ENCODE results near the gene MAVS. TPM values are rescaled to one million over a fixed set of nuclear protein-coding genes. Genes with fewer than 3 reads are reported as not detected.
"Not testable (repeated sequence)": the region's sequence is repeated elsewhere in the genome, so short reads cannot be mapped to it uniquely, and the experiment has no call there.

Gene MAVS
- total and polyA plus RNA-seq, 2 donors (not counting 3 experiments of a cell fraction or from before 2014, with no cell fraction given) = 18.8 to 40.7 TPM

- no peak overlapping the region for H3K4me2 ChIP-seq (ENCODE audit: insufficient read depth, low read length)
- intact Hi-C loops (cut with micrococcal nuclease) = no loop called here
- DNase-seq (ENCODE audit: low read depth, low spot score) (no peak), FAIRE-seq (no peak)
- H3K9ac ChIP-seq (replicated peaks; ENCODE audit: extremely low read depth, insufficient read depth, low read length) = no peak overlapping the region
- H3K79me2 ChIP-seq (ENCODE audit: control insufficient read depth, insufficient read depth, low read length) = peaks cover 99% of the 10 kb centered on the region
- no peaks in the 10 kb centered on the region for H3K9me3 ChIP-seq (replicated peaks; ENCODE audit: control insufficient read depth, insufficient read depth, low read length)
- H3K4me1 ChIP-seq (ENCODE audit: control insufficient read depth, extremely low read depth, insufficient read depth, low read length) = peaks cover 10% of the 10 kb centered on the region
- H3K9me1 ChIP-seq (replicated peaks; ENCODE audit: control insufficient read depth, extremely low read depth, insufficient read depth, low read length) = peaks cover 2% of the 10 kb centered on the region
- H3K36me3 ChIP-seq (ENCODE audit: control insufficient read depth in 2 of 2, extremely low read depth in 1 of 2, insufficient read depth in 2 of 2, low read length in 2 of 2) = peaks cover 8 to 11% of the 10 kb centered on the region in 2 experiments
- no peak overlapping the region for H3K27ac ChIP-seq (ENCODE audit: insufficient read depth, low read depth, low read length)
- H3K27me3 ChIP-seq (ENCODE audit: control insufficient read depth in 2 of 2, insufficient read depth in 2 of 2, low read length in 2 of 2) = no peaks in the 10 kb centered on the region
- TF ChIP-seq CTCF (IDR thresholded peaks at IDR 0.05; ENCODE audit: extremely low read depth in 1 of 2, insufficient read depth in 1 of 2, low read depth in 1 of 2, low read length in 2 of 2) = no peak
- TF ChIP-seq MYC (IDR thresholded peaks at IDR 0.05; ENCODE audit: low read depth, low read length) = no peak
- no peak for TF ChIP-seq MAX (IDR thresholded peaks at IDR 0.05; ENCODE audit: insufficient read depth, insufficient read length)
- no peak for TF ChIP-seq POLR2A (IDR thresholded peaks at IDR 0.05; ENCODE audit: low read depth, low read length)
- ChIA-PET POLR2A (no interaction called here), CTCF (no interaction called here)
- dilution Hi-C loops (cut with MboI; ENCODE audit: extremely low pct_ligation_motif_present, low sequenced_read_pairs) = no loop called here
- no TSS peak for BruUV-seq (replicated peaks)
- H3K4me3 ChIP-seq (replicated peaks in 1 of 3; ENCODE audit: insufficient read depth in 1 of 3, low read depth in 1 of 3, low read length in 3 of 3) = no peak overlapping the region
- no peak overlapping the region for H2AFZ ChIP-seq (ENCODE audit: low read depth, low read length)
- peaks cover 16% of the 10 kb centered on the region for H4K20me1 ChIP-seq (replicated peaks; ENCODE audit: control insufficient read depth, extremely low read depth, insufficient read depth, low read length)
Observed at GRCh38 chr20:3904857-3905256, 58.2 kb downstream of the MAVS start.

- POLR2A ChIA-PET = interaction anchor here (0.7 kb wide), 1 partner anchor 8 kb away, joined by 3 read pairs; no protein-coding TSS in a partner anchor
- H4K20me1 ChIP-seq (replicated peaks; ENCODE audit: control insufficient read depth, extremely low read depth, insufficient read depth, low read length) = peaks cover 17% of the 10 kb centered on the region
Observed at GRCh38 chr20:3906744-3907721, 60.4 kb downstream of the MAVS start.

More at GRCh38 chr20:3906744-3907721, 60.4 kb downstream of the MAVS start:
- Histone ChIP-seq H3K36me3 (ENCODE audit: control insufficient read depth in 2 of 2, extremely low read depth in 1 of 2, insufficient read depth in 2 of 2, low read length in 2 of 2) (peaks cover 10 to 14% of the 10 kb centered on the region in 2 experiments), H3K79me2 (ENCODE audit: control insufficient read depth, insufficient read depth, low read length) (peaks cover 98% of the 10 kb centered on the region)
- BruUV-seq (replicated peaks); H3K9me3 ChIP-seq (replicated peaks; ENCODE audit: control insufficient read depth, insufficient read depth, low read length); H3K27me3 ChIP-seq (ENCODE audit: control insufficient read depth in 2 of 2, insufficient read depth in 2 of 2, low read length in 2 of 2); H3K4me3 ChIP-seq (replicated peaks in 1 of 3; ENCODE audit: insufficient read depth in 1 of 3, low read depth in 1 of 3, low read length in 3 of 3); dilution Hi-C loops (cut with MboI; ENCODE audit: extremely low pct_ligation_motif_present, low sequenced_read_pairs); H3K4me1 ChIP-seq (ENCODE audit: control insufficient read depth, extremely low read depth, insufficient read depth, low read length); H3K9ac ChIP-seq (replicated peaks; ENCODE audit: extremely low read depth, insufficient read depth, low read length); H3K27ac ChIP-seq (ENCODE audit: insufficient read depth, low read depth, low read length); H3K9me1 ChIP-seq (replicated peaks; ENCODE audit: control insufficient read depth, extremely low read depth, insufficient read depth, low read length); DNase-seq (ENCODE audit: low read depth, low spot score); H3K4me2 ChIP-seq (ENCODE audit: insufficient read depth, low read length); FAIRE-seq; H2AFZ ChIP-seq (ENCODE audit: low read depth, low read length); intact Hi-C loops (cut with micrococcal nuclease): not testable (repeated sequence)
- CTCF ChIA-PET = interaction anchor here (0.6 to 1.0 kb wide), 2 partner anchors 15 to 165 kb away, joined by 3 to 4 read pairs; no protein-coding TSS in a partner anchor
